ENCODE measurements around the gene ZNF407. TPM values are rescaled to one million over a fixed set of nuclear protein-coding genes. Genes with fewer than 3 reads are reported as not detected.

Gene ZNF407
- total and polyA plus RNA-seq, 2 experiments from 2014 or later, result 2.1 to 10.4 TPM

- no peak for DNase-seq (ENCODE audit: low spot score)
- Mint-ChIP-seq H3K36me3 (ENCODE audit: low read depth) (no peaks in the 10 kb centered on the region), H3K27ac (peak overlapping the region; percentile 2; the same call in 1 of the 2 replicates), H3K4me3 (no peak overlapping the region), H3K9me3 (no peaks in the 10 kb centered on the region), H3K4me1 (peaks cover 14% of the 10 kb centered on the region), H3K27me3 (ENCODE audit: insufficient read depth, low read depth, poor library complexity) (no peaks in the 10 kb centered on the region)
- no peaks in the 10 kb centered on the region for H3F3A ChIP-seq (replicated peaks; ENCODE audit: low read depth)
- H3K9me2 ChIP-seq (ENCODE audit: insufficient read depth), result no peaks in the 10 kb centered on the region
- H3K36me3 ChIP-seq (ENCODE audit: insufficient read depth), result no peaks in the 10 kb centered on the region
- H3K4me2 ChIP-seq, result no peak overlapping the region
- no peak overlapping the region for H3K4me3 ChIP-seq
- no peaks in the 10 kb centered on the region for H3K27me3 ChIP-seq (ENCODE audit: insufficient read depth)
- no peaks in the 10 kb centered on the region for H3K4me1 ChIP-seq (ENCODE audit: insufficient read depth)
- no peak for TF ChIP-seq CREB1 (CRISPR knock-in tag; IDR thresholded peaks at IDR 0.05; ENCODE audit: low read depth)
- TF ChIP-seq, protein P1, sequence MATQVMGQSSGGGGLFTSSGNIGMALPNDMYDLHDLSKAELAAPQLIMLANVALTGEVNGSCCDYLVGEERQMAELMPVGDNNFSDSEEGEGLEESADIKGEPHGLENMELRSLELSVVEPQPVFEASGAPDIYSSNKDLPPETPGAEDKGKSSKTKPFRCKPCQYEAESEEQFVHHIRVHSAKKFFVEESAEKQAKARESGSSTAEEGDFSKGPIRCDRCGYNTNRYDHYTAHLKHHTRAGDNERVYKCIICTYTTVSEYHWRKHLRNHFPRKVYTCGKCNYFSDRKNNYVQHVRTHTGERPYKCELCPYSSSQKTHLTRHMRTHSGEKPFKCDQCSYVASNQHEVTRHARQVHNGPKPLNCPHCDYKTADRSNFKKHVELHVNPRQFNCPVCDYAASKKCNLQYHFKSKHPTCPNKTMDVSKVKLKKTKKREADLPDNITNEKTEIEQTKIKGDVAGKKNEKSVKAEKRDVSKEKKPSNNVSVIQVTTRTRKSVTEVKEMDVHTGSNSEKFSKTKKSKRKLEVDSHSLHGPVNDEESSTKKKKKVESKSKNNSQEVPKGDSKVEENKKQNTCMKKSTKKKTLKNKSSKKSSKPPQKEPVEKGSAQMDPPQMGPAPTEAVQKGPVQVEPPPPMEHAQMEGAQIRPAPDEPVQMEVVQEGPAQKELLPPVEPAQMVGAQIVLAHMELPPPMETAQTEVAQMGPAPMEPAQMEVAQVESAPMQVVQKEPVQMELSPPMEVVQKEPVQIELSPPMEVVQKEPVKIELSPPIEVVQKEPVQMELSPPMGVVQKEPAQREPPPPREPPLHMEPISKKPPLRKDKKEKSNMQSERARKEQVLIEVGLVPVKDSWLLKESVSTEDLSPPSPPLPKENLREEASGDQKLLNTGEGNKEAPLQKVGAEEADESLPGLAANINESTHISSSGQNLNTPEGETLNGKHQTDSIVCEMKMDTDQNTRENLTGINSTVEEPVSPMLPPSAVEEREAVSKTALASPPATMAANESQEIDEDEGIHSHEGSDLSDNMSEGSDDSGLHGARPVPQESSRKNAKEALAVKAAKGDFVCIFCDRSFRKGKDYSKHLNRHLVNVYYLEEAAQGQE (IDR thresholded peaks at IDR 0.05; ENCODE audit: unreplicated experiment), result no peak
- no peak for TF ChIP-seq ZNF114 (CRISPR knock-in tag; IDR thresholded peaks at IDR 0.05)
- no peak for TF ChIP-seq ZNF331 (CRISPR knock-in tag; IDR thresholded peaks at IDR 0.05; ENCODE audit: low read depth)
- no peaks in the 10 kb centered on the region for H4K20me1 ChIP-seq (replicated peaks; ENCODE audit: insufficient read depth)
- no peak overlapping the region for H2AFZ ChIP-seq
- ATAC-seq, result no peak
- H3K27ac ChIP-seq (ENCODE audit: low read depth), result no peak overlapping the region
- no peaks in the 10 kb centered on the region for H3K79me2 ChIP-seq (replicated peaks; ENCODE audit: insufficient read depth)
Observed at GRCh38 chr18:74899554-74899953, 301.9 kb downstream of the ZNF407 start.

DNA sequence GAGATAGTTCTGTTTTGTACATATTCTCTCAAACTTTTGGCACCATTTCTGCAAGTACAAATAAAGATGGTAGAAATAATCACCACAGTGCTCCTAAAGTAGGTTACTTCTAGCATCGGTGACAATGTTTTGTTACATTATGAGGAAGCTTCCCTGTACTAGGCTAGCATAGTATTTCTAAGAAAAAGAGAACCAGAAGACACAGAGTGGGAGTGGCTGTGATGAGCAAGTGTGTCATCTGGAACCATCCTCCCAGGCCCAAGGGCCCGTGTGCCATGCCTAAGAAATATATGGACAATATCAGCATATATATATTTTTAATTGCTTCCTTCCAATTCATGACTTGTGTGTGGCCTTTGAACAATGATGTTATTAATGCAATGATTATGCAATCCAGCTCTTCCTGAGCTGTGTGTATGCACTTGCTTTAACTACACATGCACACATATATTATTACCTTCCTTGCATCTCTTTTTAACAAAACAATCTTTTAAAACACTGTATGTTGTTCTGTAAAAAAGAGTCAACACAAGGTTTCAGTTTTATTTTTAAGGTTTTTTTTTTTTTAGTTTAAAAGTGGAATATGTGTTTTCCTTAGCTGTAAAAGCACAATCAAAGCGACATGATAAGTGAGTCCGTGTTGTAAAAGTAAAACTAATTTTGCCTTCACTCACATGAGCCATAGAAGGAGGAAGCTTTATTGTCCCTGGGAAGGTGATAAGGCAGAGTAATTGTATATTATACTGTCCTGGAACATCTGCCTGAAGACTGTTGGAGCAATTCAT, 303.9 kb downstream of the ZNF407 start:
- no peaks in the 10 kb centered on the region for H3K27me3 ChIP-seq (ENCODE audit: insufficient read depth)
- no peak overlapping the region for H3K4me3 Mint-ChIP-seq
- H3K27ac Mint-ChIP-seq, result no peak overlapping the region
- no peak for TF ChIP-seq EZH2phosphoT487 (IDR thresholded peaks at IDR 0.05; ENCODE audit: unreplicated experiment)
- no peak for TF ChIP-seq ETS1 (IDR thresholded peaks at IDR 0.05)
- TF ChIP-seq, protein P1 (IDR thresholded peaks at IDR 0.05; ENCODE audit: unreplicated experiment), result no peak
- TF ChIP-seq ZNF331 (CRISPR knock-in tag; IDR thresholded peaks at IDR 0.05; ENCODE audit: low read depth), result no peak
- TF ChIP-seq CTCF (conservative IDR thresholded peaks at IDR 0.05; ENCODE audit: low read depth in 2 of 2), result no peak

More for the DNA sequence above, 303.9 kb downstream of the ZNF407 start:
- H3K79me2 ChIP-seq (replicated peaks; ENCODE audit: insufficient read depth), result no peaks in the 10 kb centered on the region
- no peak for ATAC-seq
- no peaks in the 10 kb centered on the region for H3K27me3 Mint-ChIP-seq (ENCODE audit: insufficient read depth, low read depth, poor library complexity)
- no peaks in the 10 kb centered on the region for H4K20me1 ChIP-seq (replicated peaks; ENCODE audit: insufficient read depth)
- no peaks in the 10 kb centered on the region for H3K36me3 Mint-ChIP-seq (ENCODE audit: low read depth)
- H3K4me1 ChIP-seq (ENCODE audit: insufficient read depth), result no peaks in the 10 kb centered on the region
- no peak overlapping the region for H3K27ac ChIP-seq (ENCODE audit: low read depth)
- H3K9me3 Mint-ChIP-seq, result no peaks in the 10 kb centered on the region
- H3F3A ChIP-seq (replicated peaks; ENCODE audit: low read depth), result no peaks in the 10 kb centered on the region
- H2AFZ ChIP-seq, result no peak overlapping the region
- DNase-seq (ENCODE audit: low spot score), result no peak
- H3K4me2 ChIP-seq, result no peak overlapping the region
- H3K9me2 ChIP-seq (ENCODE audit: insufficient read depth), result no peaks in the 10 kb centered on the region
- H3K36me3 ChIP-seq (ENCODE audit: insufficient read depth), result no peaks in the 10 kb centered on the region
- peaks cover 20% of the 10 kb centered on the region for H3K4me1 Mint-ChIP-seq
- no peak overlapping the region for H3K4me3 ChIP-seq
